A673 (cell line): ENCODE results near the gene CCDC30.

ENCODE experiments used
- EZH2 ChIP-seq: fragments of 200-600 bp; sonication (generic); IDR thresholded peaks from 2 replicates; pipeline ENCODE4 v1.6.1; 2017; ENCODE audit warnings: borderline replicate concordance, low read depth, mild to moderate bottlenecking, mixed read lengths, antibody characterized with exemption, low read length; ENCODE audit not compliant: poor library complexity, severe bottlenecking
- TF ChIP-seq, protein P1 (sequence below): fragments of 300-800, 200-600 bp; sonication (generic); conservative IDR thresholded peaks from 2 replicates; pipeline ENCODE4 v1.5.1; 2017; ENCODE audit warnings: low read depth, mild to moderate bottlenecking, antibody characterized with exemption, low read length, moderate library complexity, mixed read lengths

GRCh38 chr1:42422737-42423136 is 40.3 kb upstream of the CCDC30 start:
- TF ChIP-seq, protein P1, sequence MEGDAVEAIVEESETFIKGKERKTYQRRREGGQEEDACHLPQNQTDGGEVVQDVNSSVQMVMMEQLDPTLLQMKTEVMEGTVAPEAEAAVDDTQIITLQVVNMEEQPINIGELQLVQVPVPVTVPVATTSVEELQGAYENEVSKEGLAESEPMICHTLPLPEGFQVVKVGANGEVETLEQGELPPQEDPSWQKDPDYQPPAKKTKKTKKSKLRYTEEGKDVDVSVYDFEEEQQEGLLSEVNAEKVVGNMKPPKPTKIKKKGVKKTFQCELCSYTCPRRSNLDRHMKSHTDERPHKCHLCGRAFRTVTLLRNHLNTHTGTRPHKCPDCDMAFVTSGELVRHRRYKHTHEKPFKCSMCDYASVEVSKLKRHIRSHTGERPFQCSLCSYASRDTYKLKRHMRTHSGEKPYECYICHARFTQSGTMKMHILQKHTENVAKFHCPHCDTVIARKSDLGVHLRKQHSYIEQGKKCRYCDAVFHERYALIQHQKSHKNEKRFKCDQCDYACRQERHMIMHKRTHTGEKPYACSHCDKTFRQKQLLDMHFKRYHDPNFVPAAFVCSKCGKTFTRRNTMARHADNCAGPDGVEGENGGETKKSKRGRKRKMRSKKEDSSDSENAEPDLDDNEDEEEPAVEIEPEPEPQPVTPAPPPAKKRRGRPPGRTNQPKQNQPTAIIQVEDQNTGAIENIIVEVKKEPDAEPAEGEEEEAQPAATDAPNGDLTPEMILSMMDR = no peak
- TF ChIP-seq EZH2 = no peak
